GM12878 (cell line): Measurements from ENCODE around the gene HDAC8.

Experiments
- CBX3 ChIP-seq: fragments of 200-600 bp; sonication (generic); IDR thresholded peaks from 2 replicates; pipeline ENCODE4 v1.6.1; 2016; ENCODE audit warnings: low read depth, borderline replicate concordance
- CTCF ChIP-seq, 3 experiments: IDR thresholded peaks in 2 of 3; conservative IDR thresholded peaks in 1 of 3; 2 replicates each; pipeline ENCODE4 v1.5.1; 2011; ENCODE audit warnings: low read depth in 3 of 3, low read length in 3 of 3, mild to moderate bottlenecking in 3 of 3, control low read depth in 2 of 3, moderate library complexity in 2 of 3, inconsistent platforms in 1 of 3, mixed read lengths in 1 of 3; ENCODE audit not compliant: control insufficient read depth in 2 of 3, insufficient read depth in 1 of 3; ENCODE audit errors: extremely low read depth in 1 of 3
- EZH2 ChIP-seq: IDR thresholded peaks from 2 replicates; pipeline ENCODE4 v1.6.1; 2012; ENCODE audit warnings: low read depth, mild to moderate bottlenecking, control low read depth, inconsistent platforms, low read length, borderline replicate concordance; ENCODE audit not compliant: control insufficient read depth
- JUND ChIP-seq: IDR thresholded peaks from 2 replicates; pipeline ENCODE4 v1.6.1; 2012; ENCODE audit warnings: low read depth, mild to moderate bottlenecking, low read length, improper control_type of control experiment, moderate library complexity
- RAD21 ChIP-seq: IDR thresholded peaks from 2 replicates; pipeline ENCODE4 v1.6.1; 2011; ENCODE audit warnings: mild to moderate bottlenecking, low read depth, low read length, moderate library complexity; ENCODE audit not compliant: insufficient read depth
- SRF ChIP-seq, 2 experiments: IDR thresholded peaks; 2 replicates each; pipeline ENCODE4 v1.6.1; 2011; ENCODE audit warnings: low read depth in 2 of 2, low read length in 2 of 2, mild to moderate bottlenecking in 1 of 2, moderate library complexity in 1 of 2

GRCh38 chrX:72365126-72365525 is 207.5 kb downstream of the HDAC8 start:
- TF ChIP-seq SRF (IDR thresholded peaks at IDR 0.05; ENCODE audit: low read depth in 2 of 2, low read length in 2 of 2) (no peak), JUND (no peak), CBX3 (no peak), EZH2 (no peak), CTCF (IDR thresholded peaks at IDR 0.05 in 2 of 3, conservative IDR thresholded peaks at IDR 0.05 in 1 of 3; ENCODE audit: control insufficient read depth in 2 of 3, extremely low read depth in 1 of 3, insufficient read depth in 1 of 3, low read depth in 3 of 3, low read length in 3 of 3) (no peak), RAD21 (no peak)
